Activated naive CD4-positive, alpha-beta T cell treated with Interleukin-2 at 50 U/mL for 16 hours (primary cell): ENCODE data around the gene FLT1.

Source experiments
- DNase-seq: peaks from one replicate; pipeline ENCODE4 v3.0.0-alpha.2; 2020

FLT1 gene, protein sequence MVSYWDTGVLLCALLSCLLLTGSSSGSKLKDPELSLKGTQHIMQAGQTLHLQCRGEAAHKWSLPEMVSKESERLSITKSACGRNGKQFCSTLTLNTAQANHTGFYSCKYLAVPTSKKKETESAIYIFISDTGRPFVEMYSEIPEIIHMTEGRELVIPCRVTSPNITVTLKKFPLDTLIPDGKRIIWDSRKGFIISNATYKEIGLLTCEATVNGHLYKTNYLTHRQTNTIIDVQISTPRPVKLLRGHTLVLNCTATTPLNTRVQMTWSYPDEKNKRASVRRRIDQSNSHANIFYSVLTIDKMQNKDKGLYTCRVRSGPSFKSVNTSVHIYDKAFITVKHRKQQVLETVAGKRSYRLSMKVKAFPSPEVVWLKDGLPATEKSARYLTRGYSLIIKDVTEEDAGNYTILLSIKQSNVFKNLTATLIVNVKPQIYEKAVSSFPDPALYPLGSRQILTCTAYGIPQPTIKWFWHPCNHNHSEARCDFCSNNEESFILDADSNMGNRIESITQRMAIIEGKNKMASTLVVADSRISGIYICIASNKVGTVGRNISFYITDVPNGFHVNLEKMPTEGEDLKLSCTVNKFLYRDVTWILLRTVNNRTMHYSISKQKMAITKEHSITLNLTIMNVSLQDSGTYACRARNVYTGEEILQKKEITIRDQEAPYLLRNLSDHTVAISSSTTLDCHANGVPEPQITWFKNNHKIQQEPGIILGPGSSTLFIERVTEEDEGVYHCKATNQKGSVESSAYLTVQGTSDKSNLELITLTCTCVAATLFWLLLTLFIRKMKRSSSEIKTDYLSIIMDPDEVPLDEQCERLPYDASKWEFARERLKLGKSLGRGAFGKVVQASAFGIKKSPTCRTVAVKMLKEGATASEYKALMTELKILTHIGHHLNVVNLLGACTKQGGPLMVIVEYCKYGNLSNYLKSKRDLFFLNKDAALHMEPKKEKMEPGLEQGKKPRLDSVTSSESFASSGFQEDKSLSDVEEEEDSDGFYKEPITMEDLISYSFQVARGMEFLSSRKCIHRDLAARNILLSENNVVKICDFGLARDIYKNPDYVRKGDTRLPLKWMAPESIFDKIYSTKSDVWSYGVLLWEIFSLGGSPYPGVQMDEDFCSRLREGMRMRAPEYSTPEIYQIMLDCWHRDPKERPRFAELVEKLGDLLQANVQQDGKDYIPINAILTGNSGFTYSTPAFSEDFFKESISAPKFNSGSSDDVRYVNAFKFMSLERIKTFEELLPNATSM (N-terminal part only)

DNA sequence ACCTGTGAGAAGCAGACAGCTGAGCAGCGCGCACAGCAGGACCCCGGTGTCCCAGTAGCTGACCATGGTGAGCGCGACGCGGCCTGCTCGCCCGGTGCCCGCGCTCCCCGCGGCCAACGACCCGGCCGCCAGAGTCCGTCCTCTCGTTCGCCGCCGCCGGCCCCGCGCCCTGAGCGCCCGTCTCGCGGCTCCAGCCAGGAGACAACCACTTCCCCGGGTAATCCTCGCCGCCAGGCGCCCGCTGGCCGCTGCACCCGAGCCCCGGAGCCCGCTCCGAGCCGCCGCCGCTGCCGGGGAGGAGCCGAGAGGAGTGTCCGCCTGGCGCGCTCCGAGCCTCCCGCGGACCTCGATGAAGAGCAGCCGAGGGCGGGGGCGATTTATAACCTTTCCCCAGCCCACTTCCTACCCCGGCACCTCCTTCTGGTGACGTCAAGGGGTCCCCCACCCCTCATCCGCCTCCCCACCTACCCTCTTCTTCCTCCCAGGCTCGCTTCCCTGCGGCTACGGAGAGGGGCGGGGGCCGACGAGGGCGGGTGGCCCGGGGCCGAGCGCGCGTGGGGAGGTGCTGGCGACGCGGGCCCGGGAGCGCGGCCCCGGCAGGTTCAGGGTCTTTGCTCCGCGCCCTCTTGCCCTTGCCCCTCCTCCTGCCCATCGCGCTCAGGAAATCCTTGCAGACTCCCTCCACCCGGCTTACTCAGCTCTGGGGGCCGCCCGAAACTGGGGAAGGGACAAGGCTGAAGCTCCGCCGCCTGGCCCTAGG, at the start of gene FLT1:
FLT1 (minus strand) TSS at position 351 of the 760 bp plus-strand sequence; CDS start at position 66, 285 bp downstream.
- no peak for DNase-seq

DNA sequence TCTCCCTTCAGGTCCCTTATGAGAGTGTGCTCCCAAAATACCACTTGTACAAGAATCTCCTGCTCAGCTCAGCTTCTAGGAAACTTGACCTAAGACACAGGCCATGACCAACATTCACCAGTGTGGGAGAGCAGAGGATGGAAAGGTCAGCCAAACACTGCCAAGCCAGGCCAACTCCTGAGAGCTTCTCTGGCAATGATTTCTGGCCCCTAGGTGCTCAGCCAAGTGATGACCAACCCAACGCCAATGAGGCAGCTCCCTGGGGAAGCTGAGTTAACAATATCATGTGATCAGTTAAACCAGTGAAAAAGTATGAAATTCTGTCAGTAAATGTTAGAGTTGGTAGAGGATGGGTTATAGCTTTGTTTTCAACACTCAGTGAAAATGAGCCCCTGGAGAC, 49.1 kb upstream of the FLT1 start:
- DNase-seq: no peak

DNA sequence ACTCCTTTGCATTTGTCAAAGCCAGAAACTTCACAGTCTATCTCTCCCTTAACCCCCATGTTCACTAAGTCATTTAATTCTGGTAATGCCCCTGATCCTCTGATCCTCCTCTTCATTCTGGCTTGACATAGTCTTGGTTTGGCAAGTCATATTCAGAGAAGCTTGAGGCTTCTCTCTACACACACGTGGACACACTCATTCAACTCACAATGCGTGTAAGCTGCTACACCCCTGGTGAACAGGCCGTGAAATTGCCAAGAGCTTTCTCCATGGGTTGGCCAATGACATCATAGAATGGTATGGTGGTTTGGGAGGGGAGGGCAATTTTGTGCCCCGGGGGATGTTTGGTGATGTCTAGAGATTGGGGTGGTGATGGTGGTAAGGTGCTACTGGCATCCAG, 47.9 kb upstream of the FLT1 start:
- no peak for DNase-seq

DNA sequence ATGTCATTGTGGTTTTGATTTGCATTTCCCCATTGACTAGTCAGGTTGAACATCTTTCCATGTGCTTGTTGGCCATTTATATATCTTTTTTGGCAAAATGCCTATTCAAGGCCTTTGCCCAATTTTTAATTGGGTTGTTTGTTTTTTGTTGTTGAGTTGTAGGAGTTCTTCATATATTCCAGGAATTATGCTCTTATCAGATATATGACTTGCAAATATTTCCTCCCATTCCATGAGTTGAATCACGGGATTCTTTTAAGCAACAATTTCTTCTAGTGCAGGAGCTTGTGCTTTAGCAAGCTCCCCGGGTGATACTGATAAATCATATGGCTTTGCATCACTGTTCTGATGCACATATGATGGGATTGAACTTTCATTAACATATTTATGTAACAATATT, 47.0 kb upstream of the FLT1 start:
- no peak for DNase-seq

DNA sequence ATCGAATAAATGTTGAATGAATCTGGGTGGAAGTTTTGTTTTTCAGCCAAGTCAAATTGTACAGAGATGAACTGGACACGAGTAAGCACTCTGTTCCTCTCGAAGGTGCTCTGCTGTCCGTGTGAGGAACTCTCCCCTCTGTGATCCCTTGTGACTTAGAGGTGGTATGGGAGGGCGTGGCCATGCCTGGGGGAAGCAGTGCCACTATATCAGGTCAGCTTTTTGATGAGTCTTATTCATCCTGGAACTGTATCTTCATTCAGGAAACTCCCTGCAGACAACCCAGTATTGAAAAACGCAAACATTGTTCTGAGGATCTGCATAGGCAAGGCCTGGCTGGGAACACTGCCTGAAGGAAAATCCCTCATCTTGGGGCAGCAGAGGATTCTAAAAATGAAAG, 45.7 kb upstream of the FLT1 start:
- no peak for DNase-seq

- no peak for DNase-seq
Measured at GRCh38 chr13:28539625-28540286, 44.8 kb upstream of the FLT1 start.

DNA sequence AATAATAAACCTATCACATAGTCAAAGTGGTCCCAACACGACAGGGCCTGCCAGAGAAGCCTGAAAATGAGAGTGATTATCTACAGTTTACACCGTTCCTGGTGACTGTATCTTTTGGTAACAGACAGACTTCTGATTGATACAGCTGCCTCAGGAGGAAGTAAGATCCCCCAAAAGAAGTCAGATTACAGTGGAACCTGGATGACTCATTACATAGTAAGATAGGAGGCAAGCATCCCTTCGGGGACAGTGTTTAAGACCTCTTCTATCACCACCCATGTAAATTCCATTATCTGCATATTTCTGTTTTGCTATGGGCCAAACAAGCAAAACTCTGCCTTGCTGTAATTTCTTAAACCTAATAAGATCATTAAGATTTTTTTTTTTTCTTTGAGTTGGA, 44.0 kb upstream of the FLT1 start:
- DNase-seq: no peak

DNA sequence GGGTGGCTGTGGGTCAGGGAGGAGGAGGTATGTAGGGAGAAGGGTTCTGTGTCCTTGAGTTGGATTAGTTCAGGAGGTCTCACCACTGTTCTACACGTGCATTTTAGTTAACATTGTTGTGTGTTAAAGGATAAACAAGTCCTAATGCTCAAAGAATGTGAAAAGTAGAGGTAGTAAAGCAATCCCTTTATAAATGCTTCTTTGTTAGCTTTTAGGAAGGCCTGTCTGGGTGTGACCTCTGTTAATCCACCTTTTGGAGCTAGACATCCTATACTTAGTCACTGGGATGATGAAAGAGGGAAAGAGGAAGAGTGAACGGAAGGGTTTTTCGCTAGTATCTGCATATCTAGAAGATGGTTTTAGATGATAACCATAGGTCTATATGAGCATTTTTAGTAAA, 42.2 kb upstream of the FLT1 start:
- no peak for DNase-seq

DNA sequence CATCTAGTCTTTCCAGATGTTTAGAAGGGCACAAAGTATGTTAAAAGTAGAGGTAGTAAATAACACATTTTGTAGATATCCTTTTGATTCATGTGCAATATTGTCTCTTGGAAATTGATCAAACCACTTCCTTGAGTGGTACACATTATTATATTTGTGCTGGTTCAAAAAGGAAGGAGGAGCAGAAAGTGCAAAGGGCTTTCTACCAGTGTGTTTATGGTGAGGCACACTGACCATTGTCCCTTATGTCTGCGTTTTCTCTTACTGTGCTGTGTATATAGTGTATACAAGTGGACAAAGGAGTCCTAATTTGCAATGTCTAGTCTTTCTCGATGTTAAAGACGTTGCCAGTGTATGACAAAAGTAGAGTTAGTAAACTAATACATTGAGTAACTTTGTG, 41.4 kb upstream of the FLT1 start:
- DNase-seq: no peak

GRCh38 chr13:28535734-28536133, 40.8 kb upstream of the FLT1 start:
- DNase-seq: no peak

GRCh38 chr13:28534801-28535200, 39.9 kb upstream of the FLT1 start:
- no peak for DNase-seq

DNA sequence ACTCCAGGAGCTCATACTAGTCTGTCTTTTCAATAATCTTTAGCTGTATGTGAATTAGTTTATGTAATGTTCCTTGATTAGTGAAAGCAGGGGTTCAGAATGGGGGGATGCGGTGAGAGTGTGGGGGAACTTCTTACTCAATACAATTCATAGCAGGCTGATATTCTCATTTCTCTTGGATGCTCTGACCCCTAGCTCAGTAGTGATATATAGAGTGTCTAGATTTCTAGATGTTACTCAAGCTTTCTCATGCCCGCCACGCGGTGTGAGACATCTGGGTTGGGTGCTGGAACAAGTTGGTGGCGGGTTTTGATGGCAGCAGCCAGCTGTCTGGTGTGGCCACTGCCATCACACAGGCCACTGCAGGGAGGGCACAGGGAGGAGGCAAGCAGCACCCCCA, 39.3 kb upstream of the FLT1 start:
- no peak for DNase-seq

DNA sequence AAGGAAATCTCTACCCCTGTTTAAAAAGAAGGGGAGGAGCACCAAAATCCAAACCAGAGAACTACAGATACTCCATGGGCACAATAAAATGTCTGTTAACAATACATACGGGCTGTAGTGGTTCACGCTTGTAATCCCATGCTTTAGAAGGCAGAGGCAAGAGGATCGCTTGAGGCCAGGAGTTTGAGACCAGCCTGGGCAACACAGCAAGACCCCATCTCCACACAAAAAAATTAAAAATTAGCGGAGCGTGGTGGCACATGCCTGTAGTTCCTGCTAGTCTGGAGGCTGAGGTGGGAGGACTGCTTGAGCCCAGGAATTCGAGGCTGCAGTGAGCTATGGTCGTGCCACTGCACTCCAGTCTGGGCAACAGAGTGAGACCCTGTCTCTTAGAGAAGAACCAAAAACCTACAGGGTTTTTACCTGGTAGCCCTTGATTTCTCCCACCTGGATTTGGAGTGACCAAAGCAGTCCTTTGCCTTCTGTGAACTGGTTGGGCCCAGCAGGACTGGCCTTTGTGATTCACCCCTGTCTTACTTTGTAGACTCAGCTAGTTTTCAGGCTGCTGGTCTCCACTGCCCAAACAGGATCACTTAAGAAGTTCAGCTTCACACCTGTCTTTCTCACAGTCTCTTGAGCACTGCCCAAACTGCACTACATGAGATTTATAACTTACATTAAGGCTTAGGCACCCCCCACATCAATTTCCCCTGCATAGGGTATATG, 38.7 kb upstream of the FLT1 start:
- DNase-seq: no peak

- no peak for DNase-seq
Measured at GRCh38 chr13:28533125-28533436, 38.2 kb upstream of the FLT1 start.

DNA sequence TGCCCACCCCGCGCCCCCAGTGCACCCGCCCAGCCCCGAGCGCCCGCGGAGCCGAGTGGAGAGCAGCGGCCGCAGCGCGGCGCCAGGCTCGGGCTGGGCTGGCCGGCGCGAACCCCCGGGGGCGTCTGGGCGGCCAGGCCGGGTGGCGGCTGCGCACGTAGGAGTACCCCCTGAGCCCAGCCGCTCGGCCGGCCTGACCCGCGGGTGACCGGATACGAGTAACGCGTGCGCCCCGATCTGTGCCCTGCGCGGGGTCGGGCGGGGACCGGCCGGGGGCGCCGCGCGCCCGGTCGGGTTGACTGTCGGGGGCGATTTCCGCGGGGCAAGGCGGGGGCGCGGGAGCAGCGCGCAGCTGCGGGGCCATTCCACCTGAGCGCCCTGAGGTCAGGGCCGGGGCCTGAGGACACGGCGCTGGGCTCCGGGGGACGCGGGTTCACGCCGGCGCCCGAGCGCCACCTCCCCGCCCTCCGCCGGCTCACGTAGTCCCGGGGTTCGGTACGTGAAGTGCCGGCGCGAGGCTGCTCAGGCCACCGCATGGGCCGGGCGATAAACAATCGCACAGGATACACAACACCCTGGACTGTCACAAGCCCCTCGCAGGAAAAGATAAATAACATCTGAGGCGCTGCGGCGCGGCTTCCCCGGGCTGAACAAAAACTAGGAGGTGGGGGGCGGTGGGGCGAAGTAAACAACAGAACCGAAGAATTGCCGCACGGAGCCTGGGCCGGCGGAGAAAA, 37.6 kb upstream of the FLT1 start:
- no peak for DNase-seq

DNA sequence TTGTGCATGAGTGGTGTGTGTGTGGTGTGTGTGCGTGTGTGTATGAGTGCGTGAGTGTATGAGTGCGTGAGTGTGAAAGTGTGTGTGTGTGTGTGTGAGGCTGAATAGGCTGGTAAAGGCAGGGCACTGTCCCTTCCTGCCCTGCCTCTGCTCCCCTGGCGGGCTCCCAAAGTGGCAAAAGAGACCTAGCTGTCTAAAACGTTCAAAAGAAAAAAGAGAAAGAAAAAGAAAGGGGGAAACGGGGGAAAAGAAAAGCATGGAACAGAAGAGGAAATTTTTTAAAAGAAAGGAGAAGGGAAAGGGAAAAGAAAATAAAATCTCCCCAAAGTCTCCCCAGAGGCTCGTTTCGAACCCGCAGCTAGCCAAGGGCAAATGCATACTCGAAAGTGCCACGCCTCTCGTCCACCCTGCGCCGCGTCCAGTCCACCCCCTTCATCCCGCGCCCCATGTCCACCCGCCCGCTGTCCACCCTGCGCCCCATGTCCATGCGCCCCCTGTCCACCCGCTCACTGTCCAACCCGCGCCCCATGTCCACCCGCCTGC, 37.0 kb upstream of the FLT1 start:
- no peak for DNase-seq

GRCh38 chr13:28531077-28531844, 36.3 kb upstream of the FLT1 start:
- DNase-seq: no peak

DNA sequence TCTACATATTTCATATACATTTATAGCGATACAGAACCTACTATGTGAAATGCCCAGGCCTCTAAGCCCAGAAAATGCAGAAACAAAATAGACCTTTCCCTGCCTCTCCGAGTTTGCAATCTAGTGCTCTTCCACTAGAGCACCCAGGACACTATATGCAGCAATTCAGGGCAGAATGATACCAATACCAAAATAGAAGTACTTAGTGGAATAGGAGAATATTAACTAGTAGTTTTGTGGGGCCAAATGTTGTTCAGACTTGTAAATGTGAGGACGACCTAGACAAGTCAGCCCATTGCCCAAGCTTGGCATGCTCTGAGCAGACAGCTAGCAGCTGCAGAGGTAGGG, 35.8 kb upstream of the FLT1 start:
- DNase-seq: no peak

- DNase-seq: no peak
Measured at GRCh38 chr13:28529836-28530235, 34.9 kb upstream of the FLT1 start.

DNA sequence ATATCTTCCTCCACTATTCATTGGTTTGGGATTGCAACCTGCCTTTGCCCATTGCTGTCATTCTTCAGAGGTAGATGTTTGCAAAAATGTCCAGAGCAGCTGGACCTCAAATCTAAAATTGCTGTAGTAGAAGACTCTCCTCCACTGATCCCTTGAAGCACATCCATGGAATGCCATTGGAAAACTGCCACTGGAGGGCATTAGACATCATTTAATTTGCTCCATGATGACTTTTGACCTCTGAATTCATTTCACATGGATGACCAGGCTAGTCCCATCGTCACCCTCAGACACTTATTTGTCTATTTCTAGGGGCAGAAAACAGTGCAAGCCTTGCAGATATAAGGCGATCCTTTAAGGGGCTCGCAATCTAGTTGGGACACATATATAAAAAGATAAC, 33.9 kb upstream of the FLT1 start:
- no peak for DNase-seq
